Measurements from ENCODE around the gene UBE2F.

Gene UBE2F

GRCh38 chr2:238082827-238083226, 116.0 kb downstream of the UBE2F start:
- DNase-seq: no peak

- DNase-seq: no peak
Observed at GRCh38 chr2:238083919-238084318, 117.1 kb downstream of the UBE2F start.

GRCh38 chr2:238084761-238085160, 117.9 kb downstream of the UBE2F start:
- no peak for DNase-seq

GRCh38 chr2:238085899-238086298, 119.1 kb downstream of the UBE2F start:
- DNase-seq: no peak

- no peak for DNase-seq
Observed at GRCh38 chr2:238087211-238087610, 120.4 kb downstream of the UBE2F start.

- DNase-seq: no peak
Observed at GRCh38 chr2:238090887-238091286, 124.1 kb downstream of the UBE2F start.

GRCh38 chr2:238091436-238092060, 124.7 kb downstream of the UBE2F start:
- DNase-seq: no peak

Measured in stimulated activated naive CD4-positive, alpha-beta T cell treated with Interleukin-2 at 50 U/mL for 16 hours (primary cell).